NCI-H2227 (cell line): ENCODE data around the gene SPATA3.
"Not testable (repeated sequence)": the region's sequence is repeated elsewhere in the genome, so short reads cannot be mapped to it uniquely, and the experiment has no call there.

Experiments
- DNase-seq: peaks from one replicate; lab custom pipeline; 2025; ENCODE audit not compliant: unreplicated experiment; lab: John Stamatoyannopoulos, UW

Gene SPATA3

GRCh38 chr2:230991598-230991997 is 4.3 kb upstream of the SPATA3 start:
- no peak for DNase-seq

GRCh38 chr2:230996661-230997060 is 740 bp downstream of the SPATA3 start:
- no peak for DNase-seq

- no peak for DNase-seq
These were observed 3.0 kb downstream of the SPATA3 start for GRCh38 chr2:230998882-230999281.

- DNase-seq = no peak
These were observed 3.6 kb downstream of the SPATA3 start for GRCh38 chr2:230999477-230999876.

- no peak for DNase-seq
These were observed 4.4 kb downstream of the SPATA3 start for GRCh38 chr2:231000211-231000904.

GRCh38 chr2:231001036-231001435 is 5.1 kb downstream of the SPATA3 start:
- no peak for DNase-seq

GRCh38 chr2:231001921-231002320 is 6.0 kb downstream of the SPATA3 start:
- no peak for DNase-seq

- no peak for DNase-seq
These were observed 6.7 kb downstream of the SPATA3 start for GRCh38 chr2:231002641-231003040.

- no peak for DNase-seq
These were observed 7.3 kb downstream of the SPATA3 start for GRCh38 chr2:231003186-231003585.

- DNase-seq = not testable (repeated sequence)
These were observed 9.0 kb downstream of the SPATA3 start for GRCh38 chr2:231004930-231005329.

- no peak for DNase-seq
These were observed 11.6 kb downstream of the SPATA3 start for GRCh38 chr2:231007286-231008098.

- no peak for DNase-seq
These were observed 12.2 kb downstream of the SPATA3 start for GRCh38 chr2:231008131-231008530.

GRCh38 chr2:231009236-231009919 is 13.5 kb downstream of the SPATA3 start:
- no peak for DNase-seq

GRCh38 chr2:231010201-231010730 is 14.3 kb downstream of the SPATA3 start:
- no peak for DNase-seq

- no peak for DNase-seq
These were observed 15.6 kb downstream of the SPATA3 start for GRCh38 chr2:231011526-231011925.

GRCh38 chr2:231012463-231012862 is 16.5 kb downstream of the SPATA3 start:
- DNase-seq = no peak

GRCh38 chr2:231013820-231014219 is 17.9 kb downstream of the SPATA3 start:
- no peak for DNase-seq

GRCh38 chr2:231015478-231015877 is 19.6 kb downstream of the SPATA3 start:
- no peak for DNase-seq

- no peak for DNase-seq
These were observed 20.0 kb downstream of the SPATA3 start for GRCh38 chr2:231015926-231016325.

GRCh38 chr2:231016566-231017230 is 20.8 kb downstream of the SPATA3 start:
- DNase-seq = no peak

GRCh38 chr2:231017231-231017598 is 21.3 kb downstream of the SPATA3 start:
- DNase-seq = no peak
